Spleen (tissue), 7 donors: ENCODE measurements around the gene FBXO34.

Experiments
- CTCF ChIP-seq, 11 experiments: fragments of 200-600 bp in 7 of 11; fragments of 450-650 bp in 4 of 11; sonication (generic) in 4 of 11; IDR thresholded peaks in 8 of 11; conservative IDR thresholded peaks in 3 of 11; 1 replicate in 7 of 11; 2 replicates in 4 of 11; pipeline versions ENCODE4 v1.4.0 to v1.8.0; 2016 to 2021; ENCODE audit warnings: antibody characterized with exemption in 11 of 11, inconsistent platforms in 4 of 11, mild to moderate bottlenecking in 1 of 11
- POLR2AphosphoS5 ChIP-seq, 3 donors: sonication (generic); formaldehyde crosslinking; IDR thresholded peaks; one replicate each; pipeline ENCODE4 v1.5.1; 2017; ENCODE audit warnings: antibody characterized with exemption in 3 of 3
- donor health status: DM: no; HTN: no; CAD: no; lungs with moderate emphysema.
- donor health status: DM: no; HTN: no; CAD: no.
- donor health status: DM: no; HTN: no; CAD: no.

GRCh38 chr14:55333711-55334485 is 62.7 kb downstream of the FBXO34 start:
- TF ChIP-seq CTCF (IDR thresholded peaks at IDR 0.05 in 8 of 11, conservative IDR thresholded peaks at IDR 0.05 in 3 of 11) (no peak), POLR2AphosphoS5 (IDR thresholded peaks at IDR 0.05) (no peak)
